WTC11 (cell line): Measurements from ENCODE around the gene FURIN. TPM values are rescaled to one million over a fixed set of nuclear protein-coding genes. Genes with fewer than 3 reads are reported as not detected.

ENCODE experiments used
- ATAC-seq: fragments of 200-7000 bp; cut with Tn5 transposase; 2 replicates; pipeline ENCODE4 v1.10.0; 2021; ENCODE audit warnings: mild to moderate bottlenecking, moderate library complexity
- Bru-seq: library from RNA; stranded (reverse); fragments of 400-500 nt; gene quantifications from one replicate; lab custom pipeline; 2021; lab: Mats Ljungman, UMichigan
- CTCF ChIA-PET: fragments of 300-600 bp; sonication (Branson Sonifier 250); formaldehyde crosslinking; loops from one replicate; lab custom pipeline; 2021; ENCODE audit warnings: antibody characterized with exemption; lab: Charles Lee
- POLR2A ChIA-PET: fragments of 350-600 bp; sonication (Branson Sonifier 250); formaldehyde crosslinking; loops from one replicate; lab custom pipeline; 2021; ENCODE audit warnings: antibody characterized with exemption; lab: Charles Lee
- DNase-seq: peaks from one replicate; pipeline ENCODE4 v3.0.0; 2021; ENCODE audit warnings: low spot score
- H3K27ac Mint-ChIP-seq: 2 replicates; pipeline ENCODE4 v1.8.0; 2021; ENCODE audit warnings: mixed read lengths
- H3K27me3 Mint-ChIP-seq: 2 replicates; pipeline ENCODE4 v1.8.0; 2021; ENCODE audit warnings: low read depth, mild to moderate bottlenecking, moderate library complexity, mixed read lengths
- H3K36me3 Mint-ChIP-seq: 2 replicates; pipeline ENCODE4 v1.8.0; 2021; ENCODE audit warnings: mixed read lengths
- H3K4me1 Mint-ChIP-seq: 2 replicates; pipeline ENCODE4 v1.8.0; 2022; ENCODE audit warnings: mixed read lengths
- H3K4me3 Mint-ChIP-seq: 2 replicates; pipeline ENCODE4 v1.8.0; 2021; ENCODE audit warnings: mild to moderate bottlenecking, moderate library complexity, mixed read lengths
- H3K9me3 Mint-ChIP-seq: 2 replicates; pipeline ENCODE4 v1.8.0; 2021; ENCODE audit warnings: mixed read lengths
- E2F4 ChIP-seq: sonication (generic); formaldehyde crosslinking; IDR thresholded peaks from 2 replicates; pipeline ENCODE4 v1.8.1; 2022; ENCODE audit warnings: low read depth, mild to moderate bottlenecking, moderate library complexity, missing genetic modification reagents, borderline replicate concordance
- FOXK1 ChIP-seq: sonication (generic); formaldehyde crosslinking; IDR thresholded peaks from 2 replicates; pipeline ENCODE4 v1.8.0; 2022; ENCODE audit warnings: mild to moderate bottlenecking, moderate library complexity, missing genetic modification reagents
- IRF1 ChIP-seq: sonication (generic); formaldehyde crosslinking; IDR thresholded peaks from 2 replicates; pipeline ENCODE4 v1.8.0; 2023; ENCODE audit warnings: missing genetic modification reagents
- NR3C1 ChIP-seq: sonication (generic); formaldehyde crosslinking; conservative IDR thresholded peaks from 2 replicates; pipeline ENCODE4 v1.8.1; 2023; ENCODE audit warnings: low read depth, mild to moderate bottlenecking, missing genetic modification reagents
- OVOL2 ChIP-seq: fragments of 250-450 bp; sonication (Bioruptor Pico); IDR thresholded peaks from 2 replicates; pipeline ENCODE4 v1.9.0; 2021; ENCODE audit warnings: mild to moderate bottlenecking, borderline replicate concordance
- USF2 ChIP-seq: sonication (generic); formaldehyde crosslinking; IDR thresholded peaks from 2 replicates; pipeline ENCODE4 v1.8.1; 2023; ENCODE audit warnings: mild to moderate bottlenecking, missing genetic modification reagents, moderate library complexity
- ZNF121 ChIP-seq: sonication (generic); formaldehyde crosslinking; IDR thresholded peaks from 2 replicates; pipeline ENCODE4 v1.8.0; 2023; ENCODE audit warnings: missing genetic modification reagents
- ZNF281 ChIP-seq: sonication (generic); formaldehyde crosslinking; IDR thresholded peaks from 2 replicates; pipeline ENCODE4 v1.8.0; 2023; ENCODE audit warnings: mild to moderate bottlenecking, missing genetic modification reagents
- ZNF396 ChIP-seq: fragments of 250-450 bp; sonication (Bioruptor Pico); IDR thresholded peaks from 2 replicates; pipeline ENCODE4 v1.8.0; 2021; ENCODE audit warnings: mild to moderate bottlenecking, moderate library complexity, borderline replicate concordance
- ZNF671 ChIP-seq: fragments of 250-450 bp; sonication (Bioruptor Pico); IDR thresholded peaks from 2 replicates; pipeline ENCODE4 v1.8.0; 2021; ENCODE audit warnings: mild to moderate bottlenecking
- long read RNA-seq, 3 experiments: library from RNA in 1 of 3; library from capped mRNA in 1 of 3; library from polyadenylated mRNA in 1 of 3; unstranded in 2 of 3; stranded (forward) in 1 of 3; transcript quantifications; one replicate each; pipeline ENCODE4 v2.0.0, GENCODE V29; 2021
- total RNA-seq: library from RNA; stranded (reverse); gene quantifications from 3 replicates; pipeline ENCODE4 v1.2.3, GENCODE V29; 2021
- TF ChIP-seq, protein P1 (sequence below): fragments of 250-450 bp; sonication (Bioruptor Pico); IDR thresholded peaks from 2 replicates; pipeline ENCODE4 v1.8.0; 2021; ENCODE audit warnings: mild to moderate bottlenecking
- TF ChIP-seq, protein P2 (sequence below): sonication (generic); formaldehyde crosslinking; IDR thresholded peaks from 2 replicates; pipeline ENCODE4 v1.8.0; 2022; ENCODE audit warnings: missing genetic modification reagents

FURIN gene
- 36.8 to 46.3 TPM (median 38.6 TPM) in 3 replicates for total RNA-seq
- Bru-seq, nascent RNA, result percentile 54 among the genes with signal in this experiment
- long read RNA-seq, experiment 1, full-length matches to known transcripts, result 116 of 174 reads
- long read RNA-seq, experiment 1, partial matches to known transcripts, result 27 of 174 reads
- long read RNA-seq, experiment 1, other reads (novel, unspliced or antisense), result 31 of 174 reads
- long read RNA-seq, experiment 2, full-length matches to known transcripts, result 5 of 32 reads
- long read RNA-seq, experiment 2, partial matches to known transcripts, result 19 of 32 reads
- long read RNA-seq, experiment 2, other reads (novel, unspliced or antisense), result 8 of 32 reads
- long read RNA-seq, experiment 3, result 0 reads

DNA sequence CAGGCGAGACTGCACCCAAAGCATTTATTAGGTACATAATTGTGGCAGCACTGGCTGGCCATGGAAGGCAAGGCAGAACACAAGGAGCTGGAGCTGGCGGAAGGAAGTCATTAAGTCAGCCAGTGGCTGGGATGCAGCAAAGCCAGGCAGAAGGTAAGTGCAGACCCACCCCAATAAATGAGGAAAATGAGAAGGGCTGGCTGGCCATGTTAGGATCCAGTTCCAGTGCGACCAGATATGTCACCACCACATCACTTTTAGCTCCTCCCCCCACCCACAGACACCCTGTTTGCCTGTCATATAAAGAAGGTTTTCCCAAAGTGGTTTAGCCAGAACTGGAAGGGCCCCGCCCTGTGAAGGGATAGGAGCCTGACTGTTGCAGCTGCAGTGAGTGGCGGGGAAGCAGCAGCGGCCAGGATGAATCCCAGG is at the start of gene FURIN:
FURIN (plus strand) TSS at position 328 of the 429 bp plus-strand sequence. CDS start 7,153 bp downstream, outside the sequence.
- POLR2A ChIA-PET, result interaction anchor here (2.3 to 4.6 kb wide), 2 partner anchors 17 to 29 kb away, joined by 8 to 22 read pairs; partner anchors contain the start of gene FES
- peak within 1 kb of the TSS; percentile 16; the same call in 1 of the 2 replicates for H3K4me3 Mint-ChIP-seq
- H3K4me1 Mint-ChIP-seq, result peaks cover 47% of the 10 kb centered on the region

DNA sequence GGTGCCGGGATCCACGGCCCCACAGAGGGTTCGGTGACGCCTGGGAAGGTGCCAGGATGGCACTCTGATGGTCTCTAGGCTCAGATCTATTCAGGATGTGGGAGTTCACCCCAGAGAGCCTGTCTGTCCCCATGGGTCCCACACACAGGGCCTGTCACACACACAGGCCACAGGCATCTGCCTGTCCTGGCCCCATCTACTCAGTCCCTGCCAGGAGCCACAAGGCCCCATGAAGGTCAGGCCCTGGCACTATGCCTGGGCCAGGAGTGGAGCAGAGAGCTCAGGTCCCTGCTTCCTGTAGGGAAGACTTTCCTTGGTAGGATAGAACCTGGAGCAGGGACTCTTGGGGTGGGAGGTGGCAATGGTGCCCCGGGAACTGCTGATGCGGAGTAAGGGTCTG is 49.0 kb upstream of the FURIN start:
- H3K4me1 Mint-ChIP-seq, result peaks cover 27% of the 10 kb centered on the region
- DNase-seq (no peak), ATAC-seq (no peak)
- ChIA-PET CTCF (interaction anchor here (0.9 to 3.6 kb wide), 4 partner anchors 48 to 115 kb away, joined by 3 to 51 read pairs (median 8); partner anchors contain the start of genes FES and UNC45A), POLR2A (no interaction called here)
- H3K4me3 Mint-ChIP-seq, result no peak overlapping the region
- H3K27ac Mint-ChIP-seq, result no peak overlapping the region
- H3K36me3 Mint-ChIP-seq, result peaks cover 9% of the 10 kb centered on the region
- H3K9me3 Mint-ChIP-seq, result no peaks in the 10 kb centered on the region
- H3K27me3 Mint-ChIP-seq, result no peaks in the 10 kb centered on the region
- TF ChIP-seq, protein P1, sequence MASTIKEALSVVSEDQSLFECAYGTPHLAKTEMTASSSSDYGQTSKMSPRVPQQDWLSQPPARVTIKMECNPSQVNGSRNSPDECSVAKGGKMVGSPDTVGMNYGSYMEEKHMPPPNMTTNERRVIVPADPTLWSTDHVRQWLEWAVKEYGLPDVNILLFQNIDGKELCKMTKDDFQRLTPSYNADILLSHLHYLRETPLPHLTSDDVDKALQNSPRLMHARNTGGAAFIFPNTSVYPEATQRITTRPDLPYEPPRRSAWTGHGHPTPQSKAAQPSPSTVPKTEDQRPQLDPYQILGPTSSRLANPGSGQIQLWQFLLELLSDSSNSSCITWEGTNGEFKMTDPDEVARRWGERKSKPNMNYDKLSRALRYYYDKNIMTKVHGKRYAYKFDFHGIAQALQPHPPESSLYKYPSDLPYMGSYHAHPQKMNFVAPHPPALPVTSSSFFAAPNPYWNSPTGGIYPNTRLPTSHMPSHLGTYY (CRISPR knock-in tag), result no peak
- TF ChIP-seq OVOL2 (CRISPR knock-in tag), result no peak
- no peak for TF ChIP-seq NR3C1 (CRISPR knock-in tag)
- TF ChIP-seq ZNF121 (CRISPR knock-in tag), result 0 out of 2 replicates have a peak, but pooled peaks have one; percentile 38
- TF ChIP-seq E2F4 (CRISPR knock-in tag), result no peak
- TF ChIP-seq ZNF671 (CRISPR knock-in tag), result no peak

More for the DNA sequence above, at the start of gene FURIN:
- DNase-seq (no peak), ATAC-seq (no peak)
- Mint-ChIP-seq H3K27me3 (no peaks in the 10 kb centered on the region; the same call in 1 of the 2 replicates), H3K9me3 (no peaks in the 10 kb centered on the region), H3K36me3 (no peaks in the 10 kb centered on the region), H3K27ac (peak within 1 kb of the TSS; percentile 97)
- TF ChIP-seq ZNF396 (CRISPR knock-in tag), result no peak
- TF ChIP-seq ZNF671 (CRISPR knock-in tag), result no peak
- TF ChIP-seq, protein P2, sequence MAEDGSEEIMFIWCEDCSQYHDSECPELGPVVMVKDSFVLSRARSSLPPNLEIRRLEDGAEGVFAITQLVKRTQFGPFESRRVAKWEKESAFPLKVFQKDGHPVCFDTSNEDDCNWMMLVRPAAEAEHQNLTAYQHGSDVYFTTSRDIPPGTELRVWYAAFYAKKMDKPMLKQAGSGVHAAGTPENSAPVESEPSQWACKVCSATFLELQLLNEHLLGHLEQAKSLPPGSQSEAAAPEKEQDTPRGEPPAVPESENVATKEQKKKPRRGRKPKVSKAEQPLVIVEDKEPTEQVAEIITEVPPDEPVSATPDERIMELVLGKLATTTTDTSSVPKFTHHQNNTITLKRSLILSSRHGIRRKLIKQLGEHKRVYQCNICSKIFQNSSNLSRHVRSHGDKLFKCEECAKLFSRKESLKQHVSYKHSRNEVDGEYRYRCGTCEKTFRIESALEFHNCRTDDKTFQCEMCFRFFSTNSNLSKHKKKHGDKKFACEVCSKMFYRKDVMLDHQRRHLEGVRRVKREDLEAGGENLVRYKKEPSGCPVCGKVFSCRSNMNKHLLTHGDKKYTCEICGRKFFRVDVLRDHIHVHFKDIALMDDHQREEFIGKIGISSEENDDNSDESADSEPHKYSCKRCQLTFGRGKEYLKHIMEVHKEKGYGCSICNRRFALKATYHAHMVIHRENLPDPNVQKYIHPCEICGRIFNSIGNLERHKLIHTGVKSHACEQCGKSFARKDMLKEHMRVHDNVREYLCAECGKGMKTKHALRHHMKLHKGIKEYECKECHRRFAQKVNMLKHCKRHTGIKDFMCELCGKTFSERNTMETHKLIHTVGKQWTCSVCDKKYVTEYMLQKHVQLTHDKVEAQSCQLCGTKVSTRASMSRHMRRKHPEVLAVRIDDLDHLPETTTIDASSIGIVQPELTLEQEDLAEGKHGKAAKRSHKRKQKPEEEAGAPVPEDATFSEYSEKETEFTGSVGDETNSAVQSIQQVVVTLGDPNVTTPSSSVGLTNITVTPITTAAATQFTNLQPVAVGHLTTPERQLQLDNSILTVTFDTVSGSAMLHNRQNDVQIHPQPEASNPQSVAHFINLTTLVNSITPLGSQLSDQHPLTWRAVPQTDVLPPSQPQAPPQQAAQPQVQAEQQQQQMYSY (CRISPR knock-in tag), result peak; percentile 78
- CTCF ChIA-PET, result interaction anchor here (0.6 to 4.9 kb wide), 8 partner anchors 18 to 668 kb away, joined by 3 to 27 read pairs (median 4); partner anchors contain the start of gene HDDC3

DNA sequence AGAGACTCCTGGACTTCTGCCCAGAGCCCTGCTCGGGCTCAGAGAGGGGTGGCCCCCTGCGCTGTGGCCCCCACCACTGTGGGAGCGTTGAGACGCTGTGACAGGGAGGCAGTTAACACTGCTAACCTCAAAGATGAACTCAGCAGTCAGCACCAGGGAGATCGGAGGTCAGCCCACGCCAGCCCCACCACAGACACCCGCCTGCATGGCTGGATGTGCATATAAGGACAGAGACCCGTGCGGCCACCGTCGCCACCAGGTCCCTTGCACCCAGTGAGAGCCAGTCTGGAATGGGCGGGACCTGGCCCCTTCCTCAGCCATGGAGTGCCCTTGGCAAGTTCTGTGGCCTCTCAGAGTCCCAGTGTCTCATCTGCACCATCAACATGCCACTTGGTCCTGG is 48.5 kb upstream of the FURIN start:
- no peak overlapping the region for H3K27ac Mint-ChIP-seq
- H3K9me3 Mint-ChIP-seq, result no peaks in the 10 kb centered on the region
- ChIA-PET POLR2A (no interaction called here), CTCF (interaction anchor here (3.6 kb wide), 1 partner anchor 66 kb away, joined by 51 read pairs; the partner anchor contains the start of gene FES)
- ATAC-seq (no peak), DNase-seq (no peak)
- peaks cover 7% of the 10 kb centered on the region for H3K36me3 Mint-ChIP-seq
- H3K27me3 Mint-ChIP-seq, result no peaks in the 10 kb centered on the region
- H3K4me1 Mint-ChIP-seq, result peaks cover 23% of the 10 kb centered on the region
- no peak overlapping the region for H3K4me3 Mint-ChIP-seq
- TF ChIP-seq E2F4 (CRISPR knock-in tag) (no peak), FOXK1 (CRISPR knock-in tag) (no peak), USF2 (CRISPR knock-in tag) (no peak), IRF1 (CRISPR knock-in tag) (no peak), ZNF281 (no peak)
